Measurements from ENCODE around the gene CDC73. TPM values are rescaled to one million over a fixed set of nuclear protein-coding genes. Genes with fewer than 3 reads are reported as not detected.
A peak's percentile ranks its signal among the peaks of the same experiment; 100 is the strongest.

Gene CDC73
- total RNA-seq, 2 donors from 2014 or later, result 27.8 to 30.1 TPM

DNA sequence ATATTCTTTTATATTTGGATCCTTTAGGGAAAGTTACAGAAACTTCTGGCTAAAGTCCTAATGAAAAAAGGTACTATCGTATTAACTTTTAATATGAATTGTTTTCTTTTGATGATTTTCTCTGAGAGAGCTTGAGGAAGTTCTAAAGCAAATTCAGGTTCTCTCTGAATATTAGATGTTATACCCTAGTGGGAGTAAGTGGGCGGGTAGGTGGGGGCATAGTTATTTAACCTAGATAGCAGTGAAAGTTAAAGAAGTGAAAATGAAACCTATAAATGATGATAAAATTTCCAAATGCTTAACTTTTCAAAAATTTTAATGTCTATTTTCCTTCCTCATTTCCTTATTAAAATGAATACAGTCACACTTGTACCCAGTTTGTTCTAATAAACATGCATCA is 90.8 kb downstream of the CDC73 start:
- H3K9me3 ChIP-seq, result no peaks in the 10 kb centered on the region
- H3K36me3 ChIP-seq, result peaks cover 9% of the 10 kb centered on the region
- H3K27me3 ChIP-seq, result no peaks in the 10 kb centered on the region
- no peak overlapping the region for H3K27ac ChIP-seq
- peaks cover 0 to 10% of the 10 kb centered on the region in 2 donors for H3K4me1 ChIP-seq
- no peak overlapping the region for H3K4me3 ChIP-seq
- no peak for TF ChIP-seq CTCF (IDR thresholded peaks at IDR 0.05)
- no peak for DNase-seq (ENCODE audit: low spot score)

GRCh38 chr1:193213998-193214397 is 92.2 kb downstream of the CDC73 start:
- no peak for TF ChIP-seq CTCF (IDR thresholded peaks at IDR 0.05)
- no peak overlapping the region for H3K4me3 ChIP-seq
- H3K9me3 ChIP-seq, result no peaks in the 10 kb centered on the region
- H3K27ac ChIP-seq, result no peak overlapping the region
- peaks cover 9% of the 10 kb centered on the region for H3K36me3 ChIP-seq
- peaks cover 0 to 10% of the 10 kb centered on the region in 2 donors for H3K4me1 ChIP-seq
- H3K27me3 ChIP-seq, result no peaks in the 10 kb centered on the region
- no peak for DNase-seq (ENCODE audit: low spot score)

GRCh38 chr1:193216920-193217319 is 95.1 kb downstream of the CDC73 start:
- Histone ChIP-seq H3K27ac (peak overlapping the region; percentile 19 to 31), H3K36me3 (peaks cover 9% of the 10 kb centered on the region)
- no peak for DNase-seq (ENCODE audit: low spot score)

DNA sequence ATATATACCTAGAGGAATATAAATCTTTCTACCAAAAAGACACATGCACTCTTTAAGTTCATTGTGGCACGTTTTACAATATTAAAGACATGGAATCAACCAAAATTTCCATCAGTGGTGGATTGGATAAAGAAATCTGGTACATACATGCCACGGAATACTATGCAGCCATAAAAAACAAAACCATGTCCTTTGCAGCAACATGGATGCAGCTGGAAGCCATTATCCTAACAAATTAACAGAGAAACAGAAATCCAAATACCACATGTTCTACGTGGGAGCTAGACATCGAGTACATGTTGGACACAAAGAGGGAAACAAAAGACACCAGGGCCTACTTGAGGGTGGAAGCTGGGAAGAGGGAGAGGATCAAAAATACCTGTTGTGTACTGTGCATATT is 97.6 kb downstream of the CDC73 start:
- DNase-seq (ENCODE audit: low spot score), result no peak
- Histone ChIP-seq H3K36me3 (peaks cover 9% of the 10 kb centered on the region), H3K4me1 (peaks cover 0 to 16% of the 10 kb centered on the region in 2 donors), H3K27me3 (no peaks in the 10 kb centered on the region), H3K27ac (no peak overlapping the region), H3K4me3 (no peak overlapping the region), H3K9me3 (no peaks in the 10 kb centered on the region)
- no peak for TF ChIP-seq CTCF (IDR thresholded peaks at IDR 0.05)

More at GRCh38 chr1:193216920-193217319, 95.1 kb downstream of the CDC73 start:
- Histone ChIP-seq H3K4me3 (no peak overlapping the region), H3K9me3 (no peaks in the 10 kb centered on the region), H3K27me3 (no peaks in the 10 kb centered on the region), H3K4me1 (peaks cover 0 to 9% of the 10 kb centered on the region in 2 donors)
- TF ChIP-seq CTCF (IDR thresholded peaks at IDR 0.05), result no peak

- no peak overlapping the region for H3K27ac ChIP-seq
- no peaks in the 10 kb centered on the region for H3K36me3 ChIP-seq
- peaks cover 0 to 16% of the 10 kb centered on the region in 2 donors for H3K4me1 ChIP-seq
- H3K27me3 ChIP-seq, result no peaks in the 10 kb centered on the region
- no peak for TF ChIP-seq CTCF (IDR thresholded peaks at IDR 0.05)
- H3K4me3 ChIP-seq, result no peak overlapping the region
- H3K9me3 ChIP-seq, result no peaks in the 10 kb centered on the region
- no peak for DNase-seq (ENCODE audit: low spot score)
These were observed 99.8 kb downstream of the CDC73 start for GRCh38 chr1:193221651-193222050.

GRCh38 chr1:193222056-193222615 is 100.3 kb downstream of the CDC73 start:
- H3K4me3 ChIP-seq, result no peak overlapping the region
- no peak for DNase-seq (ENCODE audit: low spot score)
- H3K9me3 ChIP-seq, result no peaks in the 10 kb centered on the region
- H3K27me3 ChIP-seq, result no peaks in the 10 kb centered on the region
- H3K4me1 ChIP-seq, result peaks cover 0 to 16% of the 10 kb centered on the region in 2 donors
- TF ChIP-seq CTCF (IDR thresholded peaks at IDR 0.05), result no peak
- H3K27ac ChIP-seq, result no peak overlapping the region
- no peaks in the 10 kb centered on the region for H3K36me3 ChIP-seq
